WI38 (cell line): ENCODE data around the gene TCHP.

ENCODE experiments used
- H3K4me3 ChIP-seq: 2 replicates; pipeline ENCODE4 v1.5.1; 2011; ENCODE audit warnings: low read depth, mild to moderate bottlenecking, control low read depth, low read length
- TF ChIP-seq, protein P1 (sequence below): IDR thresholded peaks from 2 replicates; pipeline ENCODE4 v1.5.1; 2012; ENCODE audit warnings: low read depth, mild to moderate bottlenecking, control low read depth, low read length

Gene TCHP

DNA sequence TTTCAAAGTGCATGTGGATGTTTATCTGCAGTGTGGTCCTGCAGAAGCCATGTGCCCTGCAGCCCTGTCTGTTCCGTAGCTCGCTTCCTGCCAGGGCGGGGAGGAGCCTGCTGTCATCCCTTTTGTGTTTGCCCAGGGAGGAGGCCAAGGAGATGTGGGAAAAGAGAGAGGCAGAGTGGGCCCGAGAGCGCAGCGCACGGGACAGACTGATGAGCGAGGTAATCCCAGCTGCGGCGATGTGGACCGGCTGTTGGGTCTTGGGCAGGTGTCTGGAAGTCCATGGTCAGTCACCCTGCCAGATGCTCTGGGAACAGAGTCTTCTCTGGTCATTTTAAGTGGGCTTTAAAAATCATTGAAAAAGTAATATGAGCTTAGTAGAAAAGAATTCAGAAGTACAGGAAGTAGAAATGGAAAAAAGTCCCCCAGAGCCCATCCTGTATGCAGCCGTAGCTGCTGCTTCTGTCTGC lies 12.8 kb downstream of the TCHP start:
- H3K4me3 ChIP-seq = no peak overlapping the region

DNA sequence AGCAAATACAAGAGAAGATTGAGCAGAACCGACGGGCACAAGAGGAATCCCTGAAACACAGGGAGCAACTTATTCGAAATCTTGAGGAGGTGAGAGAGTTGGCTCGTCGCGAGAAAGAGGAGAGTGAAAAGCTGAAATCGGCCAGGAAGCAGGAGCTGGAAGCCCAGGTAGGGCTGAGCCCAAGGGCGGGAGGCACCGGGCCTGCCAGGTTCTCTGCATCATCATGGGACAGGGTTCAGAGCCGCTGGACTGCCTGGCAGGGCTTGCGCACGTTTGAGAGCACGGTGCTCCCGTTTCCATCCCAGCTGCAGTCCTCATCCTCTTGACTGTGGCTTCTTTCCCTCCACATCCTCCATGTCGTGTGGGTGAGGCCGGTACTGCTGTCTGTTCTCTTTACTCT lies 14.4 kb downstream of the TCHP start:
- no peak overlapping the region for H3K4me3 ChIP-seq
- TF ChIP-seq, protein P1, sequence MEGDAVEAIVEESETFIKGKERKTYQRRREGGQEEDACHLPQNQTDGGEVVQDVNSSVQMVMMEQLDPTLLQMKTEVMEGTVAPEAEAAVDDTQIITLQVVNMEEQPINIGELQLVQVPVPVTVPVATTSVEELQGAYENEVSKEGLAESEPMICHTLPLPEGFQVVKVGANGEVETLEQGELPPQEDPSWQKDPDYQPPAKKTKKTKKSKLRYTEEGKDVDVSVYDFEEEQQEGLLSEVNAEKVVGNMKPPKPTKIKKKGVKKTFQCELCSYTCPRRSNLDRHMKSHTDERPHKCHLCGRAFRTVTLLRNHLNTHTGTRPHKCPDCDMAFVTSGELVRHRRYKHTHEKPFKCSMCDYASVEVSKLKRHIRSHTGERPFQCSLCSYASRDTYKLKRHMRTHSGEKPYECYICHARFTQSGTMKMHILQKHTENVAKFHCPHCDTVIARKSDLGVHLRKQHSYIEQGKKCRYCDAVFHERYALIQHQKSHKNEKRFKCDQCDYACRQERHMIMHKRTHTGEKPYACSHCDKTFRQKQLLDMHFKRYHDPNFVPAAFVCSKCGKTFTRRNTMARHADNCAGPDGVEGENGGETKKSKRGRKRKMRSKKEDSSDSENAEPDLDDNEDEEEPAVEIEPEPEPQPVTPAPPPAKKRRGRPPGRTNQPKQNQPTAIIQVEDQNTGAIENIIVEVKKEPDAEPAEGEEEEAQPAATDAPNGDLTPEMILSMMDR = no peak

More for the DNA sequence above, 12.8 kb downstream of the TCHP start:
- TF ChIP-seq, protein P1 = no peak

DNA sequence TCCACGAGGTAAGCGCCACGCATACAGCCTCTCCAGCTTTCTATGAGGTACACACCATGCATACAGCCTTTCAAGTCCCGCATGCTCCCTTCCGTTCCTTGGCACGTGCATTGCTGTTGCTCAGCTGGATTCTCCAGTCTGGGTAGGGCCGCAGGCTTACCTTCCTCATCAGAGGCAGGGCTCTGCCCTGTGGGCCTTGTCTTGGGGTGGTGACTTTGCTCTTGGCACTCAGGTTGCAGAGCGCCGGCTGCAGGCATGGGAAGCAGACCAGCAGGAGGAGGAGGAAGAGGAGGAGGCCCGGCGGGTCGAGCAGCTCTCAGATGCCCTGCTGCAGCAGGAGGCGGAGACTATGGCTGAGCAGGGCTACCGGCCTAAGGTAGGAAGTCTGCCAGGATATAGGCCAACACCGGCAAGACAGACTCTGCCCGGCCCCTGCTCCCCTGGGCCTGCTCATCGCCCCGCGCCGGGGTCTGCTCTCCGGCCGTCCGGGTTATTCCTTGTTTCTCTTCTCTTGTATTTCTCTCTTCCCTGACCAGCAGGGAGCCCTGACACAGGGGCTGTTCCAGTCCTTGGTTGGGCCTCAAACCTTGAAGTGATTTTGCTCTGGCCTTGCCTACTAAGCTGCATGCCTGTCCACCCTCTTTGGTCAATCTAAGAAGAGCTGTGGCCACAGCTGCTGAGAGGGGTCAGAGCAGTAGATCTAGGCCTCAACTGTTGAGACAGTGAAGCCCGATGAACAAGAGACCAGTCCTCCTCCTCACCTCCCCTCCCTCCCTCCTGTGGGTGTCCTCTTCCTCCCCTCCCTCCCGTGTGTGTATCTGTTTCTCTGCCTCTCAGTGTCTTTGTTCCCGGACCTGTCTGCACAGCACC lies 15.3 kb downstream of the TCHP start:
- TF ChIP-seq, protein P1 = no peak
- no peak overlapping the region for H3K4me3 ChIP-seq

DNA sequence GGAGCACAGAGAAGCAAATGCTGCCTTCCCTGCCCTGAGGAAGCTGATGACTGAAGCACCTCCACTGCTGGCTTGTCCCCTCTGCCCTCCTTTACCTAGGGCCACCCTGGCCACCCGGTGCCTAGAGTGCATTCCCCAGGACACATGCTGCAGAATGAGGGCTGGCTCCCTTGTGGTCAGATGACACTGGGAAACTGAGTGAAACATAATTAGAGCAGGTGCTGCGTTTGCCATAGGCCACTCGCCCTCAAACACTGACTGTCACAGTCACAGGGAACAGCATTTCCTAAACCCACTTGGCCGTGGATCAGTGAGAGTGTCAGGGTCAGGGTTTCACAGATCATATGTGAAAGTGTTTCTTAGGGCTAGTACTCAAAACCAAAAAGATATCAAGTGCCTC lies 16.0 kb downstream of the TCHP start:
- TF ChIP-seq, protein P1 = no peak
- no peak overlapping the region for H3K4me3 ChIP-seq

DNA sequence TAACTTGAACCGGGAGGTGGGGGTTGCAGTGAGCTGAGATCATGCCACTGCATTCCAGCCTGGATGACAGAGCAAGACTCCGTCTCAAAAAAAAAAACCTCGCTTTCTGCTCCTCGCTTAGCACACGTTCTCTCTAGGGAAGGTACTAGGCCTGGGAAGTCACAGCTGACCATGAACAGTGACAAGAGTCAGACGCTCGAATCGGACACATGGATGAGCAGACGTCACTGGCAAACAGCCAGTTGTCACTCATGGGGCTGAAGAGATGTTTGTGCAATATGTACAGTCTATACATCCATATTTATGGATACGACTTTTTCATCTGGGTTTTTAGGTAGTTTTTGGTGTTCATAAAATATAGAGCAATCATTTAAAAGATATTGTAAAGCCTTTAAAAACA lies 19.4 kb downstream of the TCHP start:
- no peak overlapping the region for H3K4me3 ChIP-seq
- TF ChIP-seq, protein P1 = no peak

DNA sequence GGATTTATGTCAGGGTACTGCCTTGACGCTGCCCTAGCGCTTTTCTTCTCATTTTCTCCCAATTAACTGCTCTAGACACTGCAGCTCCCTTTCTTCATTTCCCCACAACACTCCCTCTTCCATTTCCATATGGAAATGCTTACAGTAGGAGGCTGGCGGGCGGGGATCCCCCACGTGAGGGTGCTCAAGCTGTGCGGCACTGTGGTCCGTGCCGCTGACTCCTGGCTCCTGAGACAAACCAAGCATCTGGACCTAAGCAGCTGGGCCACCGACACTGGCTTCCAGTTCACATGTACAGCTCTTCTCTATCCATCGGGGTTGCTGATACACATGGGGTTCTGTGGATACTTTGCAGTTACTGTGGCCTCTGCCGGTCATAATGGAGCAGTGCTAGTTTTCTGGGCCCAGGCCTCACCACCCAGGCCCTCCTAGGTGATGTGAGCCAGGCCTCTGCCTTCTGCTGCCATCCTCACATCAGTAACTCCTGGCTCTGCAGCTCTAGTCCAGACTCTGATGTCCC lies 20.2 kb downstream of the TCHP start:
- H3K4me3 ChIP-seq = no peak overlapping the region
- TF ChIP-seq, protein P1 = no peak

DNA sequence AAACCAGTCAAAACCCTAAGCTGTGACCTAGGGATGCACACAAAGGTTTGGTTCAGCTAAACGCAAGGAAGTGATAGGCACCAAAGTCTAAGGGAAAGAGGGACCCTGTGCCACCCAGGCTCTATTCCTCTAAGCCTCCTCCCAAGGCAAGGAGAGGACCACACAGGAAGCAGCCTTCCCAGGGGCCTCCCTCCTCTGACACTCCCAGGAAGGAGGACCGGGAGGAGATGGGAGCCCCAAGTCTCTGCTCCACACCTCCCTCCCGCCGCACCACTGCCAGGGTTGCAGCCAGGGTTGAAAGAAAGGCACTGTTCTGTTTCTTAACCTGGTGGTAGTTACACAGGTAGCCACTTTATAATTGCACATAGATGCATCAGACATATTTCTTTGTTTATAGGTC lies 21.9 kb downstream of the TCHP start:
- TF ChIP-seq, protein P1 = no peak
- no peak overlapping the region for H3K4me3 ChIP-seq
